ENCODE data around the gene FOXP1.

Gene FOXP1

GRCh38 chr3:71450162-71450561 lies 133.4 kb downstream of the FOXP1 start:
- no peak overlapping the region for H3K4me3 ChIP-seq (ENCODE audit: low read depth, low read length)
- TF ChIP-seq CTCF (IDR thresholded peaks at IDR 0.05; ENCODE audit: low read depth, low read length): no peak

- no peak for TF ChIP-seq CTCF (IDR thresholded peaks at IDR 0.05; ENCODE audit: low read depth, low read length)
- H3K4me3 ChIP-seq (ENCODE audit: low read depth, low read length): no peak overlapping the region
Measured at GRCh38 chr3:71447803-71448202, 135.7 kb downstream of the FOXP1 start.

- H3K4me3 ChIP-seq (ENCODE audit: low read depth, low read length): no peak overlapping the region
- TF ChIP-seq CTCF (IDR thresholded peaks at IDR 0.05; ENCODE audit: low read depth, low read length): no peak
Measured at GRCh38 chr3:71447197-71447596, 136.3 kb downstream of the FOXP1 start.

GRCh38 chr3:71446734-71447133 lies 136.8 kb downstream of the FOXP1 start:
- no peak overlapping the region for H3K4me3 ChIP-seq (ENCODE audit: low read depth, low read length)
- TF ChIP-seq CTCF (IDR thresholded peaks at IDR 0.05; ENCODE audit: low read depth, low read length): no peak

GRCh38 chr3:71446260-71446659 lies 137.3 kb downstream of the FOXP1 start:
- TF ChIP-seq CTCF (IDR thresholded peaks at IDR 0.05; ENCODE audit: low read depth, low read length): no peak
- no peak overlapping the region for H3K4me3 ChIP-seq (ENCODE audit: low read depth, low read length)

GRCh38 chr3:71444861-71445259 lies 138.7 kb downstream of the FOXP1 start:
- no peak for TF ChIP-seq CTCF (IDR thresholded peaks at IDR 0.05; ENCODE audit: low read depth, low read length)
- H3K4me3 ChIP-seq (ENCODE audit: low read depth, low read length): no peak overlapping the region

GRCh38 chr3:71444028-71444860 lies 139.3 kb downstream of the FOXP1 start:
- no peak overlapping the region for H3K4me3 ChIP-seq (ENCODE audit: low read depth, low read length)
- no peak for TF ChIP-seq CTCF (IDR thresholded peaks at IDR 0.05; ENCODE audit: low read depth, low read length)

Measured in WI38 (cell line).